ENCODE data around the gene FLAD1.

The FLAD1 gene

DNA sequence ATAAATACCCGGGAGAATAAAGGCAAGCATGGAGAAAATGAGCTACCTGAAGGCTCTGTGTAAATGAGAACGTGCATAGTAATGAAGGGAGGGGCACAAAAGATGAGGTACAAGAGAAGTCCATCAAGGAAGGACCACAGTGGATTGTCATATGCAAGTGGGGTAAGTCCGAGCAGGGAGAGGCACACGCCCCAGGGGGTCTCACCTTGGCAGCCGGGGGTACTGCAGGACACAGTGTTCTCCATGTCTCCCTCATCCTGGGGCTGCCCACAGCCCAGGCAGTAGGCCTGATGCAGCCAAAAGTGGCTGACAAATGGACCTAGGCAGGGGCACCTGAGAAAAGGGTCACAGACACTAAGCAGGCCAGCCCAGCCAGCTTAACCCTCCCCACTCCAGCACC lies 40.5 kb downstream of the FLAD1 start:
- ChIA-PET CTCF (interaction anchor here (0.5 to 2.0 kb wide), 6 partner anchors 21 to 149 kb away, joined by 3 to 13 read pairs (median 3); partner anchors contain the start of gene KRTCAP2), POLR2A (interaction anchor here (0.7 kb wide), 1 partner anchor 141 kb away, joined by 3 read pairs; no protein-coding TSS in a partner anchor)
- no peak overlapping the region; the same call in 1 of the 2 replicates for H3K27ac ChIP-seq (ENCODE audit: extremely low read depth, low read depth, low read length)

DNA sequence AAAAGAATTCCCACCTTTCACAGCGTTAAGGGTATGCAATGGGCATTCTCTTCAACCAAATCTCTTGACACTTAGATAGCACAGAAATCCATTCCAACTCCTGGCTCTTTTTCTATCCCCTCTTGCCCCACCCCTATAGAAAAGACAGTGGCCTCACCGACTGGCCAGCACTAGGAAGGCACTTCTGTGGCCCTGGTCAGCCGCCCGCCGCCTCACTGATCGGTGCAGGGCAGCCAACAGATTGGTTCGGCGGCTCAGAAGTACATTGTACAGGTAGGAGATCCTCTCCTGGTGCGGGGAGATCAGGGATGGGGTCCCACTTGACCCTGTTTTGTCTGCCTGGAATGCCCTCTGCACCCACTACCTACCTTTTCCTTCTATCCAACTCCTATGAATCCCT lies 41.2 kb downstream of the FLAD1 start:
- Histone ChIP-seq H3K27ac (ENCODE audit: extremely low read depth, low read depth, low read length) (no peak overlapping the region), H3K4me1 (ENCODE audit: control insufficient read depth, insufficient read depth, low read length) (no peaks in the 10 kb centered on the region), H3K9me3 (ENCODE audit: control insufficient read depth, insufficient read depth, low read depth, low read length) (no peaks in the 10 kb centered on the region), H3K36me3 (ENCODE audit: control insufficient read depth in 2 of 2, insufficient read depth in 1 of 2, low read length in 2 of 2) (no peaks in the 10 kb centered on the region), H3K4me3 (ENCODE audit: low read depth, low read length) (no peak overlapping the region)
- POLR2A ChIA-PET = no interaction called here
- CTCF ChIA-PET = interaction anchor here (0.5 to 1.2 kb wide), 3 partner anchors 11 to 24 kb away, joined by 3 read pairs; no protein-coding TSS in a partner anchor
- TF ChIP-seq SP2 (tag by site-specific recombination; IDR thresholded peaks at IDR 0.05) (no peak), ZNF391 (tag by site-specific recombination; IDR thresholded peaks at IDR 0.05; ENCODE audit: borderline replicate concordance, low read depth) (no peak), OVOL3 (tag by site-specific recombination; IDR thresholded peaks at IDR 0.05) (no peak), GLIS1 (tag by site-specific recombination; IDR thresholded peaks at IDR 0.05) (no peak), ZNF157 (tag by site-specific recombination; IDR thresholded peaks at IDR 0.05) (no peak), HOXD13 (CRISPR knock-in tag; IDR thresholded peaks at IDR 0.05; ENCODE audit: borderline replicate concordance) (no peak)
- TF ChIP-seq, protein P1, sequence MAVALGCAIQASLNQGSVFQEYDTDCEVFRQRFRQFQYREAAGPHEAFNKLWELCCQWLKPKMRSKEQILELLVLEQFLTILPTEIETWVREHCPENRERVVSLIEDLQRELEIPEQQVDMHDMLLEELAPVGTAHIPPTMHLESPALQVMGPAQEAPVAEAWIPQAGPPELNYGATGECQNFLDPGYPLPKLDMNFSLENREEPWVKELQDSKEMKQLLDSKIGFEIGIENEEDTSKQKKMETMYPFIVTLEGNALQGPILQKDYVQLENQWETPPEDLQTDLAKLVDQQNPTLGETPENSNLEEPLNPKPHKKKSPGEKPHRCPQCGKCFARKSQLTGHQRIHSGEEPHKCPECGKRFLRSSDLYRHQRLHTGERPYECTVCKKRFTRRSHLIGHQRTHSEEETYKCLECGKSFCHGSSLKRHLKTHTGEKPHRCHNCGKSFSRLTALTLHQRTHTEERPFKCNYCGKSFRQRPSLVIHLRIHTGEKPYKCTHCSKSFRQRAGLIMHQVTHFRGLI (tag by site-specific recombination; IDR thresholded peaks at IDR 0.05) = no peak

More for the DNA sequence above, 40.5 kb downstream of the FLAD1 start:
- TF ChIP-seq ZNF211 (tag by site-specific recombination; IDR thresholded peaks at IDR 0.05; ENCODE audit: low read depth) (no peak), ZNF747 (tag by site-specific recombination; IDR thresholded peaks at IDR 0.05) (no peak), OSR2 (tag by site-specific recombination; IDR thresholded peaks at IDR 0.05) (no peak), ZNF555 (tag by site-specific recombination; conservative IDR thresholded peaks at IDR 0.05) (no peak), ZNF23 (tag by site-specific recombination; IDR thresholded peaks at IDR 0.05; ENCODE audit: borderline replicate concordance) (no peak), ZNF121 (tag by site-specific recombination; IDR thresholded peaks at IDR 0.05) (no peak), SP3 (tag by site-specific recombination; IDR thresholded peaks at IDR 0.05) (no peak), ZNF610 (tag by site-specific recombination; IDR thresholded peaks at IDR 0.05; ENCODE audit: borderline replicate concordance) (no peak), ZBTB1 (tag by site-specific recombination; IDR thresholded peaks at IDR 0.05) (no peak), ZNF341 (tag by site-specific recombination; IDR thresholded peaks at IDR 0.05; ENCODE audit: low read depth) (no peak), ZNF302 (tag by site-specific recombination; IDR thresholded peaks at IDR 0.05; ENCODE audit: low read depth) (no peak), ZNF169 (tag by site-specific recombination; IDR thresholded peaks at IDR 0.05) (no peak), WT1 (tag by site-specific recombination; IDR thresholded peaks at IDR 0.05) (no peak), ZNF768 (tag by site-specific recombination; IDR thresholded peaks at IDR 0.05) (no peak)
- TF ChIP-seq, protein P2, sequence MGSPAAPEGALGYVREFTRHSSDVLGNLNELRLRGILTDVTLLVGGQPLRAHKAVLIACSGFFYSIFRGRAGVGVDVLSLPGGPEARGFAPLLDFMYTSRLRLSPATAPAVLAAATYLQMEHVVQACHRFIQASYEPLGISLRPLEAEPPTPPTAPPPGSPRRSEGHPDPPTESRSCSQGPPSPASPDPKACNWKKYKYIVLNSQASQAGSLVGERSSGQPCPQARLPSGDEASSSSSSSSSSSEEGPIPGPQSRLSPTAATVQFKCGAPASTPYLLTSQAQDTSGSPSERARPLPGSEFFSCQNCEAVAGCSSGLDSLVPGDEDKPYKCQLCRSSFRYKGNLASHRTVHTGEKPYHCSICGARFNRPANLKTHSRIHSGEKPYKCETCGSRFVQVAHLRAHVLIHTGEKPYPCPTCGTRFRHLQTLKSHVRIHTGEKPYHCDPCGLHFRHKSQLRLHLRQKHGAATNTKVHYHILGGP (tag by site-specific recombination; IDR thresholded peaks at IDR 0.05) = no peak
- TF ChIP-seq, protein P3, sequence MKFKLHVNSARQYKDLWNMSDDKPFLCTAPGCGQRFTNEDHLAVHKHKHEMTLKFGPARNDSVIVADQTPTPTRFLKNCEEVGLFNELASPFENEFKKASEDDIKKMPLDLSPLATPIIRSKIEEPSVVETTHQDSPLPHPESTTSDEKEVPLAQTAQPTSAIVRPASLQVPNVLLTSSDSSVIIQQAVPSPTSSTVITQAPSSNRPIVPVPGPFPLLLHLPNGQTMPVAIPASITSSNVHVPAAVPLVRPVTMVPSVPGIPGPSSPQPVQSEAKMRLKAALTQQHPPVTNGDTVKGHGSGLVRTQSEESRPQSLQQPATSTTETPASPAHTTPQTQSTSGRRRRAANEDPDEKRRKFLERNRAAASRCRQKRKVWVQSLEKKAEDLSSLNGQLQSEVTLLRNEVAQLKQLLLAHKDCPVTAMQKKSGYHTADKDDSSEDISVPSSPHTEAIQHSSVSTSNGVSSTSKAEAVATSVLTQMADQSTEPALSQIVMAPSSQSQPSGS (tag by site-specific recombination; IDR thresholded peaks at IDR 0.05; ENCODE audit: low read depth) = no peak
- TF ChIP-seq, protein P4, sequence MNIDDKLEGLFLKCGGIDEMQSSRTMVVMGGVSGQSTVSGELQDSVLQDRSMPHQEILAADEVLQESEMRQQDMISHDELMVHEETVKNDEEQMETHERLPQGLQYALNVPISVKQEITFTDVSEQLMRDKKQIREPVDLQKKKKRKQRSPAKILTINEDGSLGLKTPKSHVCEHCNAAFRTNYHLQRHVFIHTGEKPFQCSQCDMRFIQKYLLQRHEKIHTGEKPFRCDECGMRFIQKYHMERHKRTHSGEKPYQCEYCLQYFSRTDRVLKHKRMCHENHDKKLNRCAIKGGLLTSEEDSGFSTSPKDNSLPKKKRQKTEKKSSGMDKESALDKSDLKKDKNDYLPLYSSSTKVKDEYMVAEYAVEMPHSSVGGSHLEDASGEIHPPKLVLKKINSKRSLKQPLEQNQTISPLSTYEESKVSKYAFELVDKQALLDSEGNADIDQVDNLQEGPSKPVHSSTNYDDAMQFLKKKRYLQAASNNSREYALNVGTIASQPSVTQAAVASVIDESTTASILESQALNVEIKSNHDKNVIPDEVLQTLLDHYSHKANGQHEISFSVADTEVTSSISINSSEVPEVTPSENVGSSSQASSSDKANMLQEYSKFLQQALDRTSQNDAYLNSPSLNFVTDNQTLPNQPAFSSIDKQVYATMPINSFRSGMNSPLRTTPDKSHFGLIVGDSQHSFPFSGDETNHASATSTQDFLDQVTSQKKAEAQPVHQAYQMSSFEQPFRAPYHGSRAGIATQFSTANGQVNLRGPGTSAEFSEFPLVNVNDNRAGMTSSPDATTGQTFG (tag by site-specific recombination; IDR thresholded peaks at IDR 0.05; ENCODE audit: borderline replicate concordance) = no peak
- Histone ChIP-seq H3K36me3 (ENCODE audit: control insufficient read depth in 2 of 2, insufficient read depth in 1 of 2, low read length in 2 of 2) (no peaks in the 10 kb centered on the region), H3K4me3 (ENCODE audit: low read depth, low read length) (no peak overlapping the region), H3K4me1 (ENCODE audit: control insufficient read depth, insufficient read depth, low read length) (no peaks in the 10 kb centered on the region), H3K9me3 (ENCODE audit: control insufficient read depth, insufficient read depth, low read depth, low read length) (no peaks in the 10 kb centered on the region)

Data from HEK293 (cell line).